ENCODE results near the gene CCDC137.

The CCDC137 gene

GRCh38 chr17:81719410-81720266, 53.1 kb downstream of the CCDC137 start:
- no peak for DNase-seq (ENCODE audit: low read depth in 1 of 2, low spot score in 1 of 2)
- TF ChIP-seq POLR2AphosphoS5 (IDR thresholded peaks at IDR 0.05; ENCODE audit: low read depth): no peak
- no peak for TF ChIP-seq REST (IDR thresholded peaks at IDR 0.05; ENCODE audit: insufficient replicate concordance, low read depth)
- TF ChIP-seq CTCF (IDR thresholded peaks at IDR 0.05; ENCODE audit: insufficient read depth, low read length): no peak
- TF ChIP-seq GABPA (IDR thresholded peaks at IDR 0.05; ENCODE audit: low read depth): no peak
- no peak for TF ChIP-seq SPI1 (IDR thresholded peaks at IDR 0.05; ENCODE audit: borderline replicate concordance, low read depth)
- Histone ChIP-seq H3K27me3 (ENCODE audit: insufficient read depth, poor library complexity, severe bottlenecking) (no peaks in the 10 kb centered on the region), H3K27ac (replicated peaks) (no peak overlapping the region), H3K4me3 (replicated peaks; ENCODE audit: insufficient read depth, low read length) (no peak overlapping the region)

- no peak overlapping the region for H3K4me3 ChIP-seq (replicated peaks; ENCODE audit: insufficient read depth, low read length)
- H3K27me3 ChIP-seq (ENCODE audit: insufficient read depth, poor library complexity, severe bottlenecking): no peaks in the 10 kb centered on the region
- no peak for DNase-seq (ENCODE audit: low read depth in 1 of 2, low spot score in 1 of 2)
- H3K27ac ChIP-seq (replicated peaks): no peak overlapping the region
- no peak for TF ChIP-seq CTCF (IDR thresholded peaks at IDR 0.05; ENCODE audit: insufficient read depth, low read length)
- TF ChIP-seq SPI1 (IDR thresholded peaks at IDR 0.05; ENCODE audit: borderline replicate concordance, low read depth): no peak
- TF ChIP-seq GABPA (IDR thresholded peaks at IDR 0.05; ENCODE audit: low read depth): no peak
- no peak for TF ChIP-seq REST (IDR thresholded peaks at IDR 0.05; ENCODE audit: insufficient replicate concordance, low read depth)
- TF ChIP-seq POLR2AphosphoS5 (IDR thresholded peaks at IDR 0.05; ENCODE audit: low read depth): no peak; the same call in 1 of the 2 replicates
These were observed 53.9 kb downstream of the CCDC137 start for GRCh38 chr17:81720267-81721071.

- peak; percentile 46 for TF ChIP-seq POLR2AphosphoS5 (IDR thresholded peaks at IDR 0.05; ENCODE audit: low read depth)
- no peak for TF ChIP-seq SPI1 (IDR thresholded peaks at IDR 0.05; ENCODE audit: borderline replicate concordance, low read depth)
- TF ChIP-seq GABPA (IDR thresholded peaks at IDR 0.05; ENCODE audit: low read depth): no peak
- TF ChIP-seq CTCF (IDR thresholded peaks at IDR 0.05; ENCODE audit: insufficient read depth, low read length): no peak
- no peak for TF ChIP-seq REST (IDR thresholded peaks at IDR 0.05; ENCODE audit: insufficient replicate concordance, low read depth)
- no peak overlapping the region for H3K27ac ChIP-seq (replicated peaks)
- no peaks in the 10 kb centered on the region for H3K27me3 ChIP-seq (ENCODE audit: insufficient read depth, poor library complexity, severe bottlenecking)
- no peak for DNase-seq (ENCODE audit: low read depth in 1 of 2, low spot score in 1 of 2)
- H3K4me3 ChIP-seq (replicated peaks; ENCODE audit: insufficient read depth, low read length): no peak overlapping the region
These were observed 55.9 kb downstream of the CCDC137 start for GRCh38 chr17:81722184-81723120.
